MM.1S (cell line): ENCODE results near the gene RPS28.

Experiments used
- EZH2 ChIP-seq: fragments of 300-600 bp; sonication (generic); optimal IDR thresholded peaks from 2 replicates; pipeline ENCODE3; 2017; ENCODE audit warnings: low read depth, mild to moderate bottlenecking, antibody characterized with exemption, low read length, mixed read lengths
- TF ChIP-seq, protein P1 (sequence below): fragments of 300-600 bp; sonication (generic); IDR thresholded peaks from 2 replicates; pipeline ENCODE4 v1.5.1; 2016; ENCODE audit warnings: antibody characterized with exemption, low read length, mixed read lengths

DNA sequence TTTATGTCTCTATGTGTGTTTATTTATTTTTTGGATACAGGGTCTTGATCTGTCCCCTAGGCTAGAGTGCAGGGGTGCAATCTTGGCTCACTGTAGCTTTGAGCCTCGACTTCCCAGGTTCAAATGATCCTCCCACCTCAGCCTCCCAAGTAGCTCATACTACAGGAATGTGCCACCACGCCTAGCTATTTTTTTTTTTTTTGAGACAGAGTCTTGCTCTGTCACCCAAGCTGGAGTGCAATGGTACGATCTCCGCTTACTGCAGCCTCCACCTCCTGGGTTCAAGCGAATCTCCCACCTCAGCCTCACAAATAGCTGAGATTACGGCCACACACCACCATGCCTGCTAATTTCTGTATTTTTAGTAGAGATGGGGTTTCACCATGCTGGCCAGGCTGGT, 37.7 kb downstream of the RPS28 start:
- TF ChIP-seq, protein P1, sequence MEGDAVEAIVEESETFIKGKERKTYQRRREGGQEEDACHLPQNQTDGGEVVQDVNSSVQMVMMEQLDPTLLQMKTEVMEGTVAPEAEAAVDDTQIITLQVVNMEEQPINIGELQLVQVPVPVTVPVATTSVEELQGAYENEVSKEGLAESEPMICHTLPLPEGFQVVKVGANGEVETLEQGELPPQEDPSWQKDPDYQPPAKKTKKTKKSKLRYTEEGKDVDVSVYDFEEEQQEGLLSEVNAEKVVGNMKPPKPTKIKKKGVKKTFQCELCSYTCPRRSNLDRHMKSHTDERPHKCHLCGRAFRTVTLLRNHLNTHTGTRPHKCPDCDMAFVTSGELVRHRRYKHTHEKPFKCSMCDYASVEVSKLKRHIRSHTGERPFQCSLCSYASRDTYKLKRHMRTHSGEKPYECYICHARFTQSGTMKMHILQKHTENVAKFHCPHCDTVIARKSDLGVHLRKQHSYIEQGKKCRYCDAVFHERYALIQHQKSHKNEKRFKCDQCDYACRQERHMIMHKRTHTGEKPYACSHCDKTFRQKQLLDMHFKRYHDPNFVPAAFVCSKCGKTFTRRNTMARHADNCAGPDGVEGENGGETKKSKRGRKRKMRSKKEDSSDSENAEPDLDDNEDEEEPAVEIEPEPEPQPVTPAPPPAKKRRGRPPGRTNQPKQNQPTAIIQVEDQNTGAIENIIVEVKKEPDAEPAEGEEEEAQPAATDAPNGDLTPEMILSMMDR = no peak
- TF ChIP-seq EZH2 = no peak
